Lower lobe of right lung (tissue), 2 donors: ENCODE data around the gene THBS4. TPM values are rescaled to one million over a fixed set of nuclear protein-coding genes. Genes with fewer than 3 reads are reported as not detected.

Experiments
- ATAC-seq, 2 donors: fragments of 200-7000 bp; cut with Tn5 transposase; one replicate each; pipeline ENCODE4 v1.9.1; 2020 to 2022; ENCODE audit warnings: mild to moderate bottlenecking in 2 of 2, moderate library complexity in 2 of 2
- DNase-seq: peaks from one replicate; pipeline ENCODE4 v3.0.0-alpha.2; 2020
- H3K27ac ChIP-seq: fragments of 200-600 bp; one replicate; pipeline ENCODE4 v1.8.0; 2022
- H3K27me3 ChIP-seq: fragments of 200-600 bp; one replicate; pipeline ENCODE4 v1.8.0; 2022; ENCODE audit warnings: low read depth
- H3K36me3 ChIP-seq: fragments of 200-600 bp; one replicate; pipeline ENCODE4 v1.8.0; 2022; ENCODE audit warnings: mild to moderate bottlenecking
- H3K4me1 ChIP-seq: fragments of 200-600 bp; one replicate; pipeline ENCODE4 v1.8.0; 2022
- H3K4me3 ChIP-seq: fragments of 200-600 bp; one replicate; pipeline ENCODE4 v1.8.0; 2022; ENCODE audit warnings: mild to moderate bottlenecking
- H3K9me3 ChIP-seq: fragments of 200-600 bp; one replicate; pipeline ENCODE4 v1.8.0; 2022
- CTCF ChIP-seq: fragments of 200-600 bp; IDR thresholded peaks from one replicate; pipeline ENCODE4 v1.8.0; 2022; ENCODE audit warnings: antibody characterized with exemption, mild to moderate bottlenecking
- intact Hi-C: fragments of 100-400 bp; cut with DNase I; formaldehyde crosslinking; loops from one replicate; pipeline ENCODE4 v1.11.0; 2022
- total RNA-seq: library from RNA; stranded (reverse); fragmentation: NEBNext Ultra II Directional; extraction: Animal tissue kit (Norgen Biotek cat#: 25700); gene quantifications from one replicate; pipeline ENCODE4 v1.2.1, GENCODE V29; 2021
- donor health status: DM: no; HTN: yes; CAD: no; lungs with severe emphysema.

THBS4 gene
- total RNA-seq, 1 donor from 2014 or later = 2.9 TPM

GRCh38 chr5:80037366-80037765 lies 2.2 kb downstream of the THBS4 start:
- Histone ChIP-seq H3K27me3 (peaks cover 41% of the 10 kb centered on the region), H3K36me3 (no peaks in the 10 kb centered on the region), H3K4me3 (no peak overlapping the region), H3K4me1 (no peaks in the 10 kb centered on the region), H3K27ac (no peak overlapping the region), H3K9me3 (no peaks in the 10 kb centered on the region)
- no peak for TF ChIP-seq CTCF
- DNase-seq (no peak), ATAC-seq (no peak)
- intact Hi-C loops = no loop called here

GRCh38 chr5:80039650-80040049 lies 4.5 kb downstream of the THBS4 start:
- no peaks in the 10 kb centered on the region for H3K9me3 ChIP-seq
- no peaks in the 10 kb centered on the region for H3K4me1 ChIP-seq
- intact Hi-C loops = no loop called here
- peaks cover 31% of the 10 kb centered on the region for H3K27me3 ChIP-seq
- H3K27ac ChIP-seq = no peak overlapping the region
- DNase-seq = no peak
- TF ChIP-seq CTCF = no peak
- ATAC-seq = no peak
- no peak overlapping the region for H3K4me3 ChIP-seq
- no peaks in the 10 kb centered on the region for H3K36me3 ChIP-seq

GRCh38 chr5:80041527-80041926 lies 6.4 kb downstream of the THBS4 start:
- no peak for ATAC-seq
- H3K4me3 ChIP-seq = no peak overlapping the region

GRCh38 chr5:80042330-80042729 lies 7.2 kb downstream of the THBS4 start:
- Histone ChIP-seq H3K4me3 (no peak overlapping the region), H3K36me3 (no peaks in the 10 kb centered on the region), H3K27ac (no peak overlapping the region), H3K4me1 (no peaks in the 10 kb centered on the region), H3K9me3 (no peaks in the 10 kb centered on the region), H3K27me3 (peaks cover 9% of the 10 kb centered on the region)
- no peak for TF ChIP-seq CTCF
- ATAC-seq = no peak
- no peak for DNase-seq
- intact Hi-C loops = no loop called here

More at GRCh38 chr5:80041527-80041926, 6.4 kb downstream of the THBS4 start:
- Histone ChIP-seq H3K4me1 (no peaks in the 10 kb centered on the region), H3K27ac (no peak overlapping the region), H3K9me3 (no peaks in the 10 kb centered on the region), H3K36me3 (no peaks in the 10 kb centered on the region), H3K27me3 (peaks cover 13% of the 10 kb centered on the region)
- intact Hi-C loops = no loop called here
- DNase-seq = no peak
- no peak for TF ChIP-seq CTCF

GRCh38 chr5:80043187-80043586 lies 8.0 kb downstream of the THBS4 start:
- H3K4me3 ChIP-seq = no peak overlapping the region
- intact Hi-C loops = no loop called here
- no peaks in the 10 kb centered on the region for H3K9me3 ChIP-seq
- TF ChIP-seq CTCF = no peak
- no peak overlapping the region for H3K27ac ChIP-seq
- no peaks in the 10 kb centered on the region for H3K36me3 ChIP-seq
- no peak for ATAC-seq
- H3K27me3 ChIP-seq = peaks cover 9% of the 10 kb centered on the region
- no peaks in the 10 kb centered on the region for H3K4me1 ChIP-seq
- DNase-seq = no peak
